Ishikawa (cell line): Measurements from ENCODE around the gene ERBB4.

Experiments used
- CREB1 ChIP-seq: IDR thresholded peaks from 2 replicates; pipeline ENCODE4 v1.6.1; 2012; ENCODE audit warnings: low read depth
- FOXM1 ChIP-seq: IDR thresholded peaks from 2 replicates; pipeline ENCODE4 v1.6.1; 2012; ENCODE audit warnings: low read depth, borderline replicate concordance
- YY1 ChIP-seq: IDR thresholded peaks from 2 replicates; pipeline ENCODE4 v1.6.1; 2012; ENCODE audit warnings: low read depth
- ZBTB7A ChIP-seq: IDR thresholded peaks from 2 replicates; pipeline ENCODE4 v1.6.1; 2012; ENCODE audit warnings: low read depth
- TF ChIP-seq, protein P1 (sequence below): IDR thresholded peaks from 2 replicates; pipeline ENCODE4 v1.6.1; 2012

- no peak for TF ChIP-seq FOXM1
- TF ChIP-seq CREB1: no peak
- no peak for TF ChIP-seq ZBTB7A
- no peak for TF ChIP-seq YY1
- TF ChIP-seq, protein P1, sequence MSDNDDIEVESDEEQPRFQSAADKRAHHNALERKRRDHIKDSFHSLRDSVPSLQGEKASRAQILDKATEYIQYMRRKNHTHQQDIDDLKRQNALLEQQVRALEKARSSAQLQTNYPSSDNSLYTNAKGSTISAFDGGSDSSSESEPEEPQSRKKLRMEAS: no peak
These were observed 243.8 kb downstream of the ERBB4 start for GRCh38 chr2:212294816-212295215.
